ENCODE results near the gene DHTKD1.
A peak's percentile ranks its signal among the peaks of the same experiment; 100 is the strongest.
"Not testable (repeated sequence)": the region's sequence is repeated elsewhere in the genome, so short reads cannot be mapped to it uniquely, and the experiment has no call there.

Gene DHTKD1

DNA sequence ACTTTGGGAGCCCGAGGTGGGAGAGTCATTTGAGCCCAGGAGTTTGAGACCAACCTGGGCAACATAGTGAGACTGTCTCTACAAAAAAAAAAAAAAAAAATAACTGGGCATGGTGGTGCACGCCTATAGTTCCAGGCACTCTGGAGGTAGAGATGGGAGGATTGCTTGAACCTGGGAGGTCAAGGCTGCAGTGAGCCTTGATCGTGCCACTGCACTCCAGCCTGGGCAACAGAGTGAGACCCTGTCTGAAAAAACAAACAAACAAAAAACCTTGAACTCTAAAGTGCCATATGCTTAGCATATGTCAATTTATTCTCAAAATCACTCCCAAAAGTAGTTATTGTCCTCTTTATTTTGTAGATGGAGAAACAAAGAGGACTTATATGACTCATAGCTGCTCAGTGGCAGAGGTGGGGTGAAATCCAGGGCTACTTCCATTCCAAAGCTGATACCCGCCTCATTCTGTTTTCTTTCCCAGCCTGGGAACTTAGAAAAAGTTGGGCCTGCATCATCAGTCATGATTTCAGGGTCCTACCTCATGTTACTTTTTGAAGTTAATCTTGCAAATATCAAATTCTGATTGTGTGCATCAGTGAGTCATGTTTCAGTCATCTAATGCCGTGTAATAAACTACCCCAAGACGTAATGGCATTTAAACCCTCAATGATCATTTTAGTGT is 13.3 kb downstream of the DHTKD1 start:
- Mint-ChIP-seq H3K27ac (no peak overlapping the region), H3K36me3 (ENCODE audit: low read depth) (peaks cover 22% of the 10 kb centered on the region), H3K4me1 (ENCODE audit: low read depth) (no peaks in the 10 kb centered on the region), H3K4me3 (no peak overlapping the region), H3K9me3 (no peaks in the 10 kb centered on the region), H3K27me3 (ENCODE audit: low read depth) (no peaks in the 10 kb centered on the region)
- no peak for DNase-seq (ENCODE audit: low spot score)

DNA sequence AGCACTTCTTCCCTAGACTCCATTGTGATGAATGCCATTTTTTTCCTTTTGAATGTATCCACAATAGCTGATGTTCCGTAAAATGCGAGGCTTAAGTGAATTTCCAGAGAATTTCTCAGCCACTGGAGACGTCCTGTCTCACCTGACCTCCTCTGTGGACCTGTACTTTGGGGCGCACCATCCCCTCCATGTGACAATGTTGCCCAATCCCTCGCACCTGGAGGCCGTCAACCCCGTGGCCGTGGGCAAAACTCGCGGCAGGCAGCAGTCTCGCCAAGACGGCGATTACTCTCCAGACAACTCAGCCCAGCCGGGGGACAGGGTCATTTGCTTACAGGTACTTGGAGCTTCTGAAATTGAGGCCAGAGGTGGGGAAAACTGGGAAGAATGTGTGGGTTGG is 20.2 kb downstream of the DHTKD1 start:
- Mint-ChIP-seq H3K4me3 (no peak overlapping the region), H3K36me3 (ENCODE audit: low read depth) (peaks cover 40% of the 10 kb centered on the region), H3K4me1 (ENCODE audit: low read depth) (peaks cover 1% of the 10 kb centered on the region), H3K27ac (no peak overlapping the region), H3K27me3 (ENCODE audit: low read depth) (no peaks in the 10 kb centered on the region), H3K9me3 (no peaks in the 10 kb centered on the region)
- no peak for DNase-seq (ENCODE audit: low spot score)

DNA sequence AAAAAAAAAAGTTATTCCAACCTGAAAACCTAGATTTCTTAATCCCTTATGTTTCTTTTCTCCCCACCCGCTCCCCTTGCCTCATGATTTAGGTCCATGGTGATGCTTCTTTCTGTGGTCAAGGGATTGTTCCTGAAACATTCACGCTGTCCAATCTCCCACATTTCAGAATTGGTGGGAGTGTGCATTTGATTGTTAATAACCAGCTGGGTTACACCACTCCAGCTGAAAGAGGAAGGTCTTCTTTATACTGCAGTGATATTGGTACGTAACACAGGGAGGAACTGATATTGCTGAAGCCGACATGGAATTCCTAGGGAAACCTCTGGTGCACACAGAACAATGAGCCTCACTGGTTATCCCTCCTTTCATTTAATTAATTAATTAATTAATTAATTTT is 22.7 kb downstream of the DHTKD1 start:
- DNase-seq (ENCODE audit: low spot score), result no peak
- H3K36me3 Mint-ChIP-seq (ENCODE audit: low read depth), result peaks cover 39% of the 10 kb centered on the region
- peaks cover 1% of the 10 kb centered on the region for H3K4me1 Mint-ChIP-seq (ENCODE audit: low read depth)
- no peaks in the 10 kb centered on the region for H3K27me3 Mint-ChIP-seq (ENCODE audit: low read depth)
- no peak overlapping the region for H3K27ac Mint-ChIP-seq
- no peak overlapping the region for H3K4me3 Mint-ChIP-seq
- H3K9me3 Mint-ChIP-seq, result no peaks in the 10 kb centered on the region

DNA sequence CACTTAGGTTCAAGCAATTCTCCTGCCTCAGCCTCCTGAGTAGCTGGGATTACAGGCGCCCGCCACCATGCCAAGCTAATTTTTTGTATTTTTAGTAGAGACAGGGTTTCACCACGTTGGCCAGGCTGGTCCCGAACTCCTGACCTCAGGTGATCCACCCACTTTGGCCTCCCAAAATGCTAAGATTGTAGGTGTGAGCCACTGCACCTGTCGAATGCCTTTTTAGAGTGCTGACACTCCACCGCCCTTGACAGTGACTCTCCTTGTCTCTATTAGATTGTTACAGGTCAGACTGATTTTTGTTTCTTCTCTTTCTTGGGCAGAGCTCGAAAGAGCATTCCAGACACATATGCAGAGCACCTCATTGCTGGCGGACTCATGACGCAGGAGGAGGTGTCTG is 28.6 kb downstream of the DHTKD1 start:
- not testable (repeated sequence) for H3K4me1 Mint-ChIP-seq (ENCODE audit: low read depth); H3K4me3 Mint-ChIP-seq; DNase-seq (ENCODE audit: low spot score); H3K9me3 Mint-ChIP-seq; H3K27me3 Mint-ChIP-seq (ENCODE audit: low read depth); H3K27ac Mint-ChIP-seq
- H3K36me3 Mint-ChIP-seq (ENCODE audit: low read depth), result peaks cover 42% of the 10 kb centered on the region

DNA sequence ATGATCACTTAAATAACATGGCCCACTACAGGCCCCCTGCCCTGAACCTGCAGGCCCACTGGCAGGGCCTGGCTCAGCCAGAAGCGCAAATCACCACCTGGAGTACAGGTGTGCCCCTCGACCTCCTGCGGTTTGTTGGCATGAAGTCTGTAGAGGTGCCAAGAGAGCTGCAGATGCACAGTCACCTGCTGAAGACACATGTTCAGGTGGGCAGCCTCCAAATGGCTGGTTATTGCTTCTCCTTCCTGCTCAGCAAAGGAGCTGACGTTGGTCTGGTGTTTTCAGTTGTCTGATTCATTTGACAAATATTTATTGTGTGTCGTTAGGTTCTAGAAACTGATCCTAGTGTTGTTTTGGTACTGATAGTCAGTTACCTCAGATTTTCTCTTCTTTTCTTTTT is 29.0 kb downstream of the DHTKD1 start:
- Mint-ChIP-seq H3K27ac (no peak overlapping the region), H3K9me3 (no peaks in the 10 kb centered on the region), H3K27me3 (ENCODE audit: low read depth) (no peaks in the 10 kb centered on the region), H3K36me3 (ENCODE audit: low read depth) (peaks cover 39% of the 10 kb centered on the region), H3K4me1 (ENCODE audit: low read depth) (no peaks in the 10 kb centered on the region), H3K4me3 (no peak overlapping the region)
- no peak for DNase-seq (ENCODE audit: low spot score)

DNA sequence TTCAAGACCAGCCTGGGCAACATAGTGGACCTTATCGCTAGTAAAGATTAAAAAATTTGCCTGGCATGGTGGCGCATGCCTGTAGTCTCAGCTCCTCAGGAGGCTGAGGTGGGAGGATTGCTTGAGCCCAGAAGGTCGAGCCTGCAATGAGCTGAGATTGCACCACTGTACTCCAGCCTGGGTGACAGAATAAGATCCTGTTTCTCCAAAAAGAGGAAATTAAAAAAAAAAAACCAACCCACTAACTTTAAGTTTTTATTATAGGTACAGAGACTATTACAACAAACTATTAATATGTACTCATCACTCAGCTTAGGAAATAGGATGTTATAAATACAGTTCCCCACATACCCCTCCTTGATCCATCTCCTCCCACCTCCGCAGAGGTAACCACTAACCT is 30.2 kb downstream of the DHTKD1 start:
- H3K4me3 Mint-ChIP-seq, result no peak overlapping the region
- no peaks in the 10 kb centered on the region for H3K27me3 Mint-ChIP-seq (ENCODE audit: low read depth)
- H3K36me3 Mint-ChIP-seq (ENCODE audit: low read depth), result peaks cover 40% of the 10 kb centered on the region
- H3K4me1 Mint-ChIP-seq (ENCODE audit: low read depth), result no peaks in the 10 kb centered on the region
- no peaks in the 10 kb centered on the region for H3K9me3 Mint-ChIP-seq
- no peak for DNase-seq (ENCODE audit: low spot score)
- no peak overlapping the region for H3K27ac Mint-ChIP-seq

DNA sequence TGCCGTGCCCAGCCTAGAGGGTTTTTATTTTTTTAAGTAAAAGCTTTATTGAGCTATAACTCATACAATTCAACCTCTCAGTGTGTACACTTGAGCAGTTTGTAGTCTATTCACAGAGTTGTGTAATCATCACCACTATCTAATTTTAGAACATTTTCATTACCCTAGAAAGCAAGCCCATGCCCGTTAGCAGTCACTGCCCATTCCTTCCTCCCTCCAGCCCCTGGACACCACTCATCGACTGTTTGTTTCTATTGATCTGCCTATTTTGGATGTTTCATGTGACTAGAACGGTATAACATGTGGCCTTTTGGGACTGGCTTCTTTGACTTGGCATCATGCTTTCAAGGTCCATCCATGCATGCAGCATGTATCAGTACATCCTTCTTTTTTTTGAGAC is 35.0 kb downstream of the DHTKD1 start:
- Mint-ChIP-seq H3K4me1 (ENCODE audit: low read depth) (no peaks in the 10 kb centered on the region), H3K4me3 (no peak overlapping the region), H3K27ac (no peak overlapping the region), H3K27me3 (ENCODE audit: low read depth) (no peaks in the 10 kb centered on the region), H3K36me3 (ENCODE audit: low read depth) (peaks cover 43% of the 10 kb centered on the region), H3K9me3 (no peaks in the 10 kb centered on the region)
- no peak for DNase-seq (ENCODE audit: low spot score)

DNA sequence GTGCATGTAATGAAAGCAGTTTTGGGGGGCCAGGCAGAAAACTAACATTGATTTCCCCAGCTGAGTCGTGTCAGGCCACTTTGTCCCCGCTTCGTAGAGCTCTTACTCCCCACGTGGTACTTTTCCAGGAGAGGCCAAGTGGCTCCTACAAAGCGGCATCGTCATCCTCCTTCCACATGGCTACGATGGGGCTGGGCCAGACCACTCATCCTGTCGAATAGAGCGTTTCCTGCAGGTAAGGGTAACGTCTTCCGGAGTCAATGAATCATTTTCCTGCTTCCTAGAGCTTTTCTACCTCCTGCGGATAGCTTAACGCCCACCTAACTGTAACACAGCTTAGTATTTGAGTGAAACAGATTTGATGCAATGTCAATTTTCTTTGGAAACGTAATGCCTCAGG is 39.0 kb downstream of the DHTKD1 start:
- no peak overlapping the region for H3K27ac Mint-ChIP-seq
- no peaks in the 10 kb centered on the region for H3K9me3 Mint-ChIP-seq
- H3K36me3 Mint-ChIP-seq (ENCODE audit: low read depth), result peaks cover 30% of the 10 kb centered on the region
- H3K4me1 Mint-ChIP-seq (ENCODE audit: low read depth), result peaks cover 9% of the 10 kb centered on the region
- H3K27me3 Mint-ChIP-seq (ENCODE audit: low read depth), result no peaks in the 10 kb centered on the region
- H3K4me3 Mint-ChIP-seq, result no peak overlapping the region
- no peak for DNase-seq (ENCODE audit: low spot score)

DNA sequence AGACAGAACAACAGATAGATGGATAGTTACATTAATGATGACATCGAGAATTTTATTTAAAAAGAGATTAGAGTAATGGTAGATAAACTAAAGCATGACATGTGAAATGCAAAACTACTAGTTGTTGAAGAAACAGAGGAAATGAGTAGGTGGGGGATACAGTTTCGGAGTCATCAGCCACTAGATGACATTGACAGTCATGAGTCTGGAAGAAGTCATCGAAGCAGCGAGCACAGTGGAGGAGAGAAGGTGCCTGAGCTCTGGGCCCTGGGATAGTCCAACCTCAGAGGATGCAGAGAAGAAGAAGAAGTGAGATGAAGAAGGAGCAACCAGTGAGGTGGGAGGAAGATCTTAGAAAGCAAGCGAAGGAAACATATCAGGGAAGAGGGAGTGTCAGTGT is 40.5 kb downstream of the DHTKD1 start:
- Mint-ChIP-seq H3K4me1 (ENCODE audit: low read depth) (peaks cover 16% of the 10 kb centered on the region), H3K27me3 (ENCODE audit: low read depth) (no peaks in the 10 kb centered on the region), H3K4me3 (no peak overlapping the region), H3K27ac (peak overlapping the region; percentile 29), H3K9me3 (no peaks in the 10 kb centered on the region), H3K36me3 (ENCODE audit: low read depth) (peaks cover 24% of the 10 kb centered on the region)
- no peak for DNase-seq (ENCODE audit: low spot score)

DNA sequence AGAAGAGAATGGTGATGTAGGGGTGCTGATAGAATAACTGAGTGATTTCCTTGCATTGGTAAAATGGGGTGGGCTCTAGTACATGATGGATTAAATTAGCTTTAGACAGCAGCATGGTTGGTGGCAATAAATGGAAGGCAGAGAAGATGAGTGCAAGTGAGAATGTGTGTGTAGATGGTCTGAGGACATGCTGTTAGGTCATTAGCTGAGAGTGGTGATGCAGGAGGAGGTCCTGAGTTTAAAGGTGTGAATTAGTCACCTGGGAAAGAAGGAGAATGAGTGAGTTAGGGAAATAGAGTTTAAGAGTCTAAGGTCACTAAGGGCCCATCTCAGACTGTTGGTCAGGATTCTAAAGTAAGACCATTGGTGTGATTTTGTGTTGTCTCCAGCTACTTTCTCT is 42.8 kb downstream of the DHTKD1 start:
- Mint-ChIP-seq H3K4me1 (ENCODE audit: low read depth) (peaks cover 17% of the 10 kb centered on the region), H3K4me3 (no peak overlapping the region), H3K27ac (peak overlapping the region; percentile 7), H3K36me3 (ENCODE audit: low read depth) (peaks cover 18% of the 10 kb centered on the region), H3K27me3 (ENCODE audit: low read depth) (no peaks in the 10 kb centered on the region), H3K9me3 (no peaks in the 10 kb centered on the region)
- DNase-seq (ENCODE audit: low spot score), result no peak

DNA sequence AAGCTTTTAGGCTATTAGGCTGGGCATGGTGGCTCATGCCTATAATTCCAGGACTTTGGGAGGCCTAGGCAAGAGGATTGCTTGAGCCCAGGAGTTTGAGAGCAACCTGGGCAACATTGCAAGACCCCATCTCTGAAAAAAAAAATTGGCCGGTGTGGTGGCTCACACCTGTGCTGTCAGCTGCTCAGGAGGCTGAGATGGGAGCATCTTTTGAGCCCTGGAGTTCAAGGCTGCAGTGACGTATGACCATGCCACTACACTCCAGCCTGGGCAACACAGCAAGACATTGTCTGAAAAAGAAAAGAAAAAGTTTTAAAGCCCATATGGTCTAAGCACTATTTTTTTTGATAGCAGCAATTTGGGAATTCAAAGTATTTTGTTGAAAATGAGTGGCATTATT is 44.9 kb downstream of the DHTKD1 start:
- H3K4me1 Mint-ChIP-seq (ENCODE audit: low read depth), result peaks cover 17% of the 10 kb centered on the region
- H3K36me3 Mint-ChIP-seq (ENCODE audit: low read depth), result peaks cover 24% of the 10 kb centered on the region
- no peaks in the 10 kb centered on the region for H3K27me3 Mint-ChIP-seq (ENCODE audit: low read depth)
- H3K4me3 Mint-ChIP-seq, result no peak overlapping the region
- H3K9me3 Mint-ChIP-seq, result no peaks in the 10 kb centered on the region
- no peak overlapping the region for H3K27ac Mint-ChIP-seq
- DNase-seq (ENCODE audit: low spot score), result no peak

DNA sequence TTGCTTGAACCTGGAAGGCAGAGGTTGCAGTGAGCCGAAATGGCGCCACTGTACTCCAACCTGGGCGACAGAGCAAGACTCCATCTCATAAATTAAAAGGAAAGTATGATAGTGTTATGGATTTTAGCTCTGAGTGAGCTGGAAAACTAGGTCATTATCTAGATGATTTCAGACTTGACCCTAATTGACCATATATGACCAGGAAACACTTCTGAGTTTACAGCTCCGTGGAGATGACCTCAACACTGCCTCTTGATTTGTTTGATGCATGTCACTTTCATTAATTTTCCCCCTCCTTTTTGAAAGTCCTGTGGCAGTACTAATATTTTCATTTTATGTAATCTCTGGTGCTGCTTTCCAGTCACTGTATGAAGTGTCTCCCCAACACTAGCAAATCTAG is 52.9 kb downstream of the DHTKD1 start:
- Mint-ChIP-seq H3K27ac (peak overlapping the region; percentile 91), H3K4me3 (no peak overlapping the region), H3K4me1 (ENCODE audit: low read depth) (peaks cover 24% of the 10 kb centered on the region), H3K36me3 (ENCODE audit: low read depth) (peaks cover 46% of the 10 kb centered on the region), H3K9me3 (peaks cover under 1% of the 10 kb centered on the region), H3K27me3 (ENCODE audit: low read depth) (no peaks in the 10 kb centered on the region)
- no peak for DNase-seq (ENCODE audit: low spot score)

DNA sequence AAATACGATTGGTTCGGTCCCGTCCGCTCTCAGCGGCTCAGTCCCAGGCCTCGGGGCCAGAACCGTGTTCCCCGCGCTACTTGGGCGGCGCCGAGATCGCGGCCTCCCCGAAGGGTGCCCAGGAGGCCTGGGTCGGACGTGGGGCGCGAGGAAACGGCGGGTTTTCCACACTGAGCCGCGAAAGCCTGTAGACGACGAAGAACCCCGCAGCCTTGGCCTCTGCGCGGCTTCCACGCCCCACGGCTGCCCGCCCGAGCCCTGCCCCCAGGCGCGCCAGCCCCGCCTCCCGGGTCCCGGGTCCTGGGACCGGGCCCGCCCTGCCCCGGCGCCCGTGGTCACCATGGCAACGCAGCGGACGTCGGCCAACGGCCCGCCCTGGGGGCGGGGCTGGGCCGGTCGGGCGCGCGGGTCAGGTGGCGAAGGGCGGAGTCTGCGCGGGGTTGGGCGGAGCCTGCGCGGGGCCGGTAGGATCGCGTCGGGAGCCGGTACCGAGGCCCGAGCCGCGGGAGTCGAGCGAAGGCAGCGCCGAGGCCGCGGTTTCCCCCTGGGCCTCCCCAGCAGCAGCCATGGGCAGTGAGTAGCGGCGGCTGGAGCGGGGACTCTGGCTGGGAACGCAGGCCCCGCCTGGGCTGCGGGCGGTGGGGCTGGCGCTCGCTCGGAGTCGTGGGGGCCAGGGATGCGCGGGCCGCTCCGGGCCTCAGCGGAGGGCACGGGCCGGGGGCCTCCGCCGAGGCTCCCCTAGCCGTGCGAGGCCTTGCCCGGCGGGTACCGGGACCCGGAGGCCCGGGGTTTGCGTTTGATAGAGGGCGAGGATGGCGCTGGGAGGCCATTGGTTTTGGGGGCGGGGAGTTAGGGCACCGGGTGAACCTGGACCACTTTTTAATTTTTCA is 60.7 kb downstream of the DHTKD1 start, which contains the start of gene SEC61A2:
Gene SEC61A2 (plus strand): TSS at position 456 of the 890 bp plus-strand sequence. CDS start 111 bp downstream, at position 567.
- Mint-ChIP-seq H3K4me3 (peak within 1 kb of the TSS; percentile 84), H3K9me3 (peaks cover 4% of the 10 kb centered on the region), H3K4me1 (ENCODE audit: low read depth) (peaks cover 21% of the 10 kb centered on the region), H3K27ac (peak within 1 kb of the TSS; percentile 87), H3K27me3 (ENCODE audit: low read depth) (no peaks in the 10 kb centered on the region), H3K36me3 (ENCODE audit: low read depth) (peaks cover 13% of the 10 kb centered on the region)
- peak; percentile 97 for DNase-seq (ENCODE audit: low spot score)

DNA sequence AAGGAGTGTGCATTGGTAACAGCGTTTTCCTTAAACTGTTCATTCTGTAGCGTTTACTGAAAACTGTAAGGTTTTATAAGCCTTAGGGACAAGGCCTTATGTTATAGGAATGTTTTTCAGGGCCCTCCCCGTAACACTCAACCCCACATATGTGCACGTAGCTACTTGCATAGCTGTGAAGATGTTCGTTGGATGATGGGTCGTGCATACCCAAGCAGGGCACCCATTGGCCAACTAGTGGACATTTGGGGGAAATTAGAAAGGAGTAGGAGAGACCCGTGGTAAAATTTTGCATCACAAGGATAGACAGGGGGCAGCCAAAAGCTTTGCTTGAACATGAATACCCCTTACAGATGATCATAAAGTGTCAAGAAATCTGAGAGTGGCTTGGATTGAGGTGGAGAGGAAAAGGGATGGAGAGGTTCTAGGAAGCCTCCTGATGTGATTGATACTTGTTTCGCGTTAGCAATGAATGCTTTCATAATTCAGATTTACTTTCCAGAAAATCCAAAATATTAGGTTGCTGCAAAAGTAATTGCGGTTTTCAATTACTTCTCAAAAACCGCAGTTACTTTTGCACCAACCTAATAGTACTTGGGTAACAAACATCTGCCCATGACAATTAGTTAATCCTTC is 61.6 kb downstream of the DHTKD1 start:
- peaks cover 13% of the 10 kb centered on the region for H3K36me3 Mint-ChIP-seq (ENCODE audit: low read depth)
- peaks cover 21% of the 10 kb centered on the region for H3K4me1 Mint-ChIP-seq (ENCODE audit: low read depth)
- DNase-seq (ENCODE audit: low spot score), result peak; percentile 32
- H3K9me3 Mint-ChIP-seq, result peaks cover 4% of the 10 kb centered on the region
- H3K27me3 Mint-ChIP-seq (ENCODE audit: low read depth), result no peaks in the 10 kb centered on the region
- H3K27ac Mint-ChIP-seq, result peak overlapping the region; percentile 71
- H3K4me3 Mint-ChIP-seq, result peak overlapping the region; percentile 79

All from T-helper 2 cell treated with Interferon-gamma antibody and Interleukin-4, amounts not matched to agents 5 μg/mL and 100 μg/mL, for 36 hours (primary cell).